Stimulated activated naive CD8-positive, alpha-beta T cell treated with anti-CD3 and anti-CD28 coated beads, Interleukin-15, Interleukin-2, amounts not matched to agents 100 U/mL and 50 U/mL, for 24 hours (primary cell): ENCODE results near the gene PLCL2.

Source experiments
- ATAC-seq: fragments of 150-1000 bp; cut with Tn5 transposase; one replicate; pipeline ENCODE4 v1.10.0; 2021
- DNase-seq: peaks from one replicate; pipeline ENCODE4 v3.0.0; 2021

PLCL2 gene

GRCh38 chr3:17044855-17045254 is 160.1 kb downstream of the PLCL2 start:
- DNase-seq (no peak), ATAC-seq (peak; percentile 59)

GRCh38 chr3:17045705-17046104 is 160.9 kb downstream of the PLCL2 start:
- DNase-seq: no peak

GRCh38 chr3:17046623-17047022 is 161.9 kb downstream of the PLCL2 start:
- DNase-seq (no peak), ATAC-seq (no peak)

More at GRCh38 chr3:17045705-17046104, 160.9 kb downstream of the PLCL2 start:
- ATAC-seq: no peak

- DNase-seq (no peak), ATAC-seq (no peak)
Observed at GRCh38 chr3:17047162-17047561, 162.4 kb downstream of the PLCL2 start.

GRCh38 chr3:17047894-17048293 is 163.1 kb downstream of the PLCL2 start:
- ATAC-seq: no peak
- no peak for DNase-seq

- no peak for DNase-seq
Observed at GRCh38 chr3:17050071-17050470, 165.3 kb downstream of the PLCL2 start.

GRCh38 chr3:17050506-17050905 is 165.8 kb downstream of the PLCL2 start:
- DNase-seq (no peak), ATAC-seq (no peak)

More at GRCh38 chr3:17050071-17050470, 165.3 kb downstream of the PLCL2 start:
- no peak for ATAC-seq

GRCh38 chr3:17052363-17052762 is 167.6 kb downstream of the PLCL2 start:
- DNase-seq (no peak), ATAC-seq (no peak)

GRCh38 chr3:17054301-17054981 is 169.7 kb downstream of the PLCL2 start:
- peak; percentile 77 for ATAC-seq
- no peak for DNase-seq

- ATAC-seq: no peak
Observed at GRCh38 chr3:17054982-17055343, 170.2 kb downstream of the PLCL2 start.

GRCh38 chr3:17055374-17056276 is 170.9 kb downstream of the PLCL2 start:
- ATAC-seq (no peak), DNase-seq (no peak)

More at GRCh38 chr3:17054982-17055343, 170.2 kb downstream of the PLCL2 start:
- no peak for DNase-seq

- ATAC-seq (no peak), DNase-seq (no peak)
Observed at GRCh38 chr3:17057321-17057720, 172.6 kb downstream of the PLCL2 start.

- DNase-seq: no peak
- ATAC-seq: no peak
Observed at GRCh38 chr3:17059989-17060550, 175.3 kb downstream of the PLCL2 start.

- DNase-seq (no peak), ATAC-seq (no peak)
Observed at GRCh38 chr3:17061005-17061404, 176.2 kb downstream of the PLCL2 start.

GRCh38 chr3:17062736-17063135 is 178.0 kb downstream of the PLCL2 start:
- DNase-seq (no peak), ATAC-seq (no peak)

- no peak for ATAC-seq
- DNase-seq: no peak
Observed at GRCh38 chr3:17063596-17063995, 178.8 kb downstream of the PLCL2 start.

- DNase-seq (no peak), ATAC-seq (no peak)
Observed at GRCh38 chr3:17065315-17065714, 180.6 kb downstream of the PLCL2 start.

- ATAC-seq: no peak
- DNase-seq: no peak
Observed at GRCh38 chr3:17065881-17066280, 181.1 kb downstream of the PLCL2 start.

GRCh38 chr3:17069754-17070153 is 185.0 kb downstream of the PLCL2 start:
- ATAC-seq: no peak
- no peak for DNase-seq

- ATAC-seq: no peak
- DNase-seq: no peak
Observed at GRCh38 chr3:17070161-17070959, 185.6 kb downstream of the PLCL2 start.

- DNase-seq: no peak
- peak; percentile 28 for ATAC-seq
Observed at GRCh38 chr3:17074559-17074958, 189.8 kb downstream of the PLCL2 start.

- ATAC-seq (no peak), DNase-seq (no peak)
Observed at GRCh38 chr3:17075358-17075757, 190.6 kb downstream of the PLCL2 start.
